ENCODE data around the gene PCSK7. TPM values are rescaled to one million over a fixed set of nuclear protein-coding genes. Genes with fewer than 3 reads are reported as not detected.

PCSK7 gene
- total and polyA plus RNA-seq, 2 of the 8 experiments (the other 6 are each of a cell fraction or from before 2014, with no cell fraction given), result 23.4 to 38.5 TPM

- TF ChIP-seq CHD7 (IDR thresholded peaks at IDR 0.05; ENCODE audit: insufficient replicate concordance, low read length) (no peak), KDM5A (IDR thresholded peaks at IDR 0.05; ENCODE audit: low read length) (no peak), SAP30 (IDR thresholded peaks at IDR 0.05; ENCODE audit: insufficient read depth, insufficient replicate concordance, low read length) (no peak), TAF7 (optimal IDR thresholded peaks at IDR 0.05; ENCODE audit: borderline replicate concordance, low read depth, low read length) (no peak), POLR2A (IDR thresholded peaks at IDR 0.05; ENCODE audit: control extremely low read depth in 1 of 2, low read depth in 2 of 2, low read length in 2 of 2) (no peak), MAFK (IDR thresholded peaks at IDR 0.05; ENCODE audit: low read depth, low read length) (no peak)
Measured at GRCh38 chr11:117219455-117219854, 12.4 kb downstream of the PCSK7 start (continued).

All from H1 (cell line).